H9 (cell line): ENCODE measurements around the gene AQP2. TPM values are rescaled to one million over a fixed set of nuclear protein-coding genes. Genes with fewer than 3 reads are reported as not detected.

Source experiments
- DNase-seq: peaks from one replicate; pipeline ENCODE4 v3.0.0-alpha.2; 2017
- H2AFZ ChIP-seq: one replicate; pipeline ENCODE4 v1.6.1; 2013; ENCODE audit warnings: mild to moderate bottlenecking, low read length, control low read depth, moderate library complexity
- H2AK5ac ChIP-seq: 2 replicates; pipeline ENCODE4 v1.6.1; 2013; ENCODE audit warnings: low read length, control low read depth, mixed read lengths; ENCODE audit not compliant: insufficient read length
- H2BK120ac ChIP-seq: one replicate; pipeline ENCODE4 v1.6.1; 2013; ENCODE audit warnings: low read depth, mild to moderate bottlenecking, low read length, control low read depth, inconsistent platforms; ENCODE audit not compliant: poor library complexity, severe bottlenecking
- H2BK12ac ChIP-seq: 2 replicates; pipeline ENCODE4 v1.6.1; 2013; ENCODE audit warnings: low read length, control low read depth, mixed read lengths, low read depth; ENCODE audit not compliant: insufficient read length
- H2BK15ac ChIP-seq: 2 replicates; pipeline ENCODE4 v1.6.1; 2013; ENCODE audit warnings: low read depth, low read length, control low read depth
- H2BK20ac ChIP-seq: one replicate; pipeline ENCODE4 v1.6.1; 2013; ENCODE audit warnings: low read depth, mild to moderate bottlenecking, low read length, control low read depth, inconsistent platforms; ENCODE audit not compliant: poor library complexity, severe bottlenecking
- H2BK5ac ChIP-seq: 2 replicates; pipeline ENCODE4 v1.6.1; 2013; ENCODE audit warnings: low read length, control low read depth, mixed read lengths; ENCODE audit not compliant: insufficient read length
- H3K14ac ChIP-seq: 2 replicates; pipeline ENCODE4 v1.6.1; 2013; ENCODE audit warnings: low read length, control low read depth; ENCODE audit not compliant: insufficient read depth
- H3K18ac ChIP-seq: 2 replicates; pipeline ENCODE4 v1.6.1; 2013; ENCODE audit warnings: low read depth, mild to moderate bottlenecking, mixed read lengths, low read length, control low read depth; ENCODE audit not compliant: insufficient read length
- H3K23ac ChIP-seq: 2 replicates; pipeline ENCODE4 v1.6.1; 2013; ENCODE audit warnings: low read length, control low read depth, mixed read lengths, low read depth; ENCODE audit not compliant: insufficient read length
- H3K23me2 ChIP-seq: 2 replicates; pipeline ENCODE4 v1.6.1; 2013; ENCODE audit warnings: low read depth, mild to moderate bottlenecking, mixed read lengths, low read length, control low read depth; ENCODE audit not compliant: insufficient read length, poor library complexity, severe bottlenecking
- H3K27ac ChIP-seq: 2 replicates; pipeline ENCODE4 v1.5.1; 2013; ENCODE audit warnings: low read length, control low read depth, mixed read lengths, low read depth; ENCODE audit not compliant: insufficient read length
- H3K27me3 ChIP-seq: 2 replicates; pipeline ENCODE4 v1.6.1; 2013; ENCODE audit warnings: low read length, control low read depth, inconsistent platforms; ENCODE audit not compliant: insufficient read depth
- H3K4ac ChIP-seq: 2 replicates; pipeline ENCODE4 v1.6.1; 2013; ENCODE audit warnings: low read depth, mild to moderate bottlenecking, control low read depth, inconsistent platforms, low read length, moderate library complexity
- H3K4me1 ChIP-seq: 2 replicates; pipeline ENCODE4 v1.6.1; 2013; ENCODE audit warnings: low read length, control low read depth, inconsistent platforms; ENCODE audit not compliant: insufficient read depth
- H3K4me2 ChIP-seq: 2 replicates; pipeline ENCODE4 v1.6.1; 2013; ENCODE audit warnings: low read length, control low read depth, mixed read lengths; ENCODE audit not compliant: insufficient read length, insufficient read depth
- H3K56ac ChIP-seq: 2 replicates; pipeline ENCODE4 v1.6.1; 2013; ENCODE audit warnings: low read depth, mild to moderate bottlenecking, mixed read lengths, low read length, control low read depth; ENCODE audit not compliant: insufficient read length
- H3K79me1 ChIP-seq: 2 replicates; pipeline ENCODE4 v1.6.1; 2013; ENCODE audit warnings: low read depth, mild to moderate bottlenecking, moderate library complexity, low read length, control low read depth, inconsistent platforms; ENCODE audit not compliant: insufficient read depth, poor library complexity, severe bottlenecking
- H3K79me2 ChIP-seq: 2 replicates; pipeline ENCODE4 v1.6.1; 2013; ENCODE audit warnings: low read length, control low read depth, inconsistent platforms; ENCODE audit not compliant: insufficient read depth
- H3K9ac ChIP-seq: 2 replicates; pipeline ENCODE4 v1.6.1; 2013; ENCODE audit warnings: low read length, control low read depth, mixed read lengths; ENCODE audit not compliant: insufficient read length; ENCODE audit errors: extremely low read depth
- H3K9me3 ChIP-seq: one replicate; pipeline ENCODE4 v1.6.1; 2013; ENCODE audit warnings: low read depth, low read length, inconsistent platforms; ENCODE audit not compliant: control insufficient read depth
- H3T11ph ChIP-seq: one replicate; pipeline ENCODE4 v1.6.1; 2013; ENCODE audit warnings: mild to moderate bottlenecking, low read length, control low read depth, inconsistent platforms
- H4K20me1 ChIP-seq: one replicate; pipeline ENCODE4 v1.6.1; 2013; ENCODE audit not compliant: control insufficient read depth, insufficient read length, insufficient read depth
- H4K5ac ChIP-seq: 2 replicates; pipeline ENCODE4 v1.6.1; 2013; ENCODE audit warnings: low read depth, mild to moderate bottlenecking, mixed read lengths, low read length, control low read depth; ENCODE audit not compliant: insufficient read length
- H4K8ac ChIP-seq: replicated peaks from 2 replicates; pipeline ENCODE4 v1.6.1; 2013; ENCODE audit warnings: low read length, control low read depth, mixed read lengths, low read depth; ENCODE audit not compliant: insufficient read length
- H4K91ac ChIP-seq: 2 replicates; pipeline ENCODE4 v1.6.1; 2013; ENCODE audit warnings: low read depth, mild to moderate bottlenecking, moderate library complexity, mixed read lengths, low read length, control low read depth; ENCODE audit not compliant: insufficient read length
- H3K27ac Mint-ChIP-seq, 3 experiments: 2 replicates in 2 of 3; 3 replicates in 1 of 3; pipeline ENCODE4 v1.8.0; 2020 to 2021; ENCODE audit warnings: mixed read lengths in 3 of 3, mild to moderate bottlenecking in 1 of 3, moderate library complexity in 1 of 3
- H3K27me3 Mint-ChIP-seq: 2 replicates; pipeline ENCODE4 v1.8.0; 2021; ENCODE audit warnings: low read depth, mild to moderate bottlenecking, moderate library complexity, mixed read lengths
- H3K36me3 Mint-ChIP-seq, 3 experiments: 2 replicates in 2 of 3; 3 replicates in 1 of 3; pipeline ENCODE4 v1.8.0; 2020 to 2021; ENCODE audit warnings: low read depth in 3 of 3, mixed read lengths in 3 of 3; ENCODE audit not compliant: insufficient read depth in 1 of 3
- H3K4me1 Mint-ChIP-seq, 2 experiments: 2 replicates each; pipeline ENCODE4 v1.8.0; 2020; ENCODE audit warnings: mixed read lengths in 2 of 2
- H3K4me3 Mint-ChIP-seq, 2 experiments: 2 replicates in 1 of 2; 3 replicates in 1 of 2; pipeline ENCODE4 v1.8.0; 2020 to 2021; ENCODE audit warnings: mild to moderate bottlenecking in 2 of 2, mixed read lengths in 2 of 2, moderate library complexity in 1 of 2
- H3K9me3 Mint-ChIP-seq, 2 experiments: 2 replicates in 1 of 2; 3 replicates in 1 of 2; pipeline ENCODE4 v1.8.0; 2020; ENCODE audit warnings: mild to moderate bottlenecking in 2 of 2, mixed read lengths in 2 of 2, moderate library complexity in 1 of 2
- WGBS: extraction: QIAGEN DNeasy Blood & Tissue Kit; methylation state at CpG from one replicate; pipeline ENCODE4 v1.1.7; 2013; ENCODE audit warnings: missing lambda C conversion rate, low lambda C conversion rate, mixed read lengths; ENCODE audit not compliant: insufficient read length; ENCODE audit errors: extremely low coverage; 5-methylcytosine and 5-hydroxymethylcytosine counted together
- total RNA-seq: library from RNA; stranded (reverse); gene quantifications from 2 replicates; pipeline ENCODE4 v1.2.1, GENCODE V29; 2021
- TF ChIP-seq, protein P1 (sequence below): fragments of 200-600 bp; sonication (generic); conservative IDR thresholded peaks from 3 replicates; pipeline ENCODE4 v1.8.0; 2021; ENCODE audit warnings: antibody characterized with exemption, mild to moderate bottlenecking

The AQP2 gene
- total RNA-seq, 1 experiment from 2014 or later, result not detected

DNA sequence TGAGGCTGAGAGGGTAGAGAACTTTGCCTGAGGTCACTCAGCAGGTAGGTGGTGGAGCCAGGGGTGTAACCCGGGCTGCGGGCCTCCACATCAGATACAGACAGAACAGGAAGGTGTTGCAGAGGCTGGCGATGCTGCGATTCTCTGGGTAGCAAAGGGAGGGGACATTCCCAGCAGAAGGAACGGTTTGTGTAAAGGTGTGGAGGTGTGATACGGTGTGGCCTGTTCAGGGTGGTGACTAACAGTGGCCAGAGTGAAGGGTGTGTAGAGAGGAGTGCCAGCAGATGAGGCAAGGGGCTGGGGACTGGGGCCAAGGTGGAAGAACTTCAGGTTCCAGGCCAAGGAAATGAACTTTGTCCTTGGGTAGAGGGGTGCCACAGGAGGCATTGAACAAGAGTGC is 28.6 kb upstream of the AQP2 start:
- Histone ChIP-seq H4K8ac (no peak overlapping the region), H3K27me3 (no peaks in the 10 kb centered on the region), H3K9ac (no peak overlapping the region), H2BK20ac (no peak overlapping the region), H2AK5ac (no peak overlapping the region), H3K79me1 (no peaks in the 10 kb centered on the region), H4K20me1 (no peaks in the 10 kb centered on the region), H4K91ac (no peak overlapping the region), H3K18ac (no peak overlapping the region), H2AFZ (no peak overlapping the region), H3K23ac (no peak overlapping the region), H3K4me2 (no peak overlapping the region), H3K56ac (no peak overlapping the region), H2BK15ac (no peak overlapping the region), H3K23me2 (no peaks in the 10 kb centered on the region), H2BK12ac (no peak overlapping the region), H3K9me3 (no peaks in the 10 kb centered on the region), H3K14ac (no peak overlapping the region), H4K5ac (no peak overlapping the region), H3K27ac (no peak overlapping the region), H3K79me2 (no peaks in the 10 kb centered on the region), H2BK5ac (no peak overlapping the region), H3K4ac (no peak overlapping the region), H3K4me1 (no peaks in the 10 kb centered on the region), H2BK120ac (no peak overlapping the region), H3T11ph (no peak overlapping the region)
- H3K4me3 Mint-ChIP-seq, result no peak overlapping the region
- DNase-seq, result peak; percentile 20
- H3K4me1 Mint-ChIP-seq, result peaks cover 0 to 7% of the 10 kb centered on the region in 2 experiments; a peak in 2 of 4 replicates
- peak overlapping the region in 1 of 3 experiments; percentile 20; a peak in 1 of 7 replicates for H3K27ac Mint-ChIP-seq
- WGBS, result no CpG with 5 or more reads among the region's 6 CpGs
- no peaks in the 10 kb centered on the region for H3K36me3 Mint-ChIP-seq
- TF ChIP-seq, protein P1, sequence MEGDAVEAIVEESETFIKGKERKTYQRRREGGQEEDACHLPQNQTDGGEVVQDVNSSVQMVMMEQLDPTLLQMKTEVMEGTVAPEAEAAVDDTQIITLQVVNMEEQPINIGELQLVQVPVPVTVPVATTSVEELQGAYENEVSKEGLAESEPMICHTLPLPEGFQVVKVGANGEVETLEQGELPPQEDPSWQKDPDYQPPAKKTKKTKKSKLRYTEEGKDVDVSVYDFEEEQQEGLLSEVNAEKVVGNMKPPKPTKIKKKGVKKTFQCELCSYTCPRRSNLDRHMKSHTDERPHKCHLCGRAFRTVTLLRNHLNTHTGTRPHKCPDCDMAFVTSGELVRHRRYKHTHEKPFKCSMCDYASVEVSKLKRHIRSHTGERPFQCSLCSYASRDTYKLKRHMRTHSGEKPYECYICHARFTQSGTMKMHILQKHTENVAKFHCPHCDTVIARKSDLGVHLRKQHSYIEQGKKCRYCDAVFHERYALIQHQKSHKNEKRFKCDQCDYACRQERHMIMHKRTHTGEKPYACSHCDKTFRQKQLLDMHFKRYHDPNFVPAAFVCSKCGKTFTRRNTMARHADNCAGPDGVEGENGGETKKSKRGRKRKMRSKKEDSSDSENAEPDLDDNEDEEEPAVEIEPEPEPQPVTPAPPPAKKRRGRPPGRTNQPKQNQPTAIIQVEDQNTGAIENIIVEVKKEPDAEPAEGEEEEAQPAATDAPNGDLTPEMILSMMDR, result no peak
- no peaks in the 10 kb centered on the region for H3K9me3 Mint-ChIP-seq
- peaks cover 4% of the 10 kb centered on the region for H3K27me3 Mint-ChIP-seq
